BJ (cell line): Measurements from ENCODE around the gene USP16. TPM values are rescaled to one million over a fixed set of nuclear protein-coding genes. Genes with fewer than 3 reads are reported as not detected.

Experiments used
- CTCF ChIA-PET: fragments of 350-600 bp; formaldehyde crosslinking; extraction: SDS; loops from one replicate; lab custom pipeline; 2021; ENCODE audit warnings: antibody characterized with exemption, inconsistent platforms; lab: Yijun Ruan, JAX
- POLR2A ChIA-PET: fragments of 300-600 bp; sonication (Branson Sonifier 250); formaldehyde crosslinking; extraction: SDS; loops from one replicate; lab custom pipeline; 2021; ENCODE audit warnings: antibody characterized with exemption; lab: Charles Lee
- DNase-seq: peaks from one replicate; pipeline ENCODE4 v3.0.0-alpha.2; 2011; ENCODE audit warnings: low read depth
- H3K27me3 ChIP-seq: 2 replicates; pipeline ENCODE4 v1.6.0; 2011; ENCODE audit warnings: low read length; ENCODE audit not compliant: control insufficient read depth, insufficient read depth
- H3K36me3 ChIP-seq: 2 replicates; pipeline ENCODE4 v1.5.1; 2011; ENCODE audit warnings: low read length; ENCODE audit not compliant: control insufficient read depth, insufficient read depth
- H3K4me3 ChIP-seq: 2 replicates; pipeline ENCODE4 v1.5.1; 2011; ENCODE audit warnings: low read depth, mild to moderate bottlenecking, control low read depth, low read length
- polyA plus RNA-seq: library from polyadenylated mRNA; depleted of rRNA; stranded (reverse); fragments of >200 nt; gene quantifications from 2 replicates; pipeline ENCODE4 v1.2.3, GENCODE V29; 2011
- TF ChIP-seq, protein P1 (sequence below): IDR thresholded peaks from 2 replicates; pipeline ENCODE4 v1.5.1; 2011; ENCODE audit warnings: low read depth, mild to moderate bottlenecking, control low read depth, inconsistent platforms, low read length, moderate library complexity; ENCODE audit not compliant: insufficient read depth

The USP16 gene
- polyA plus RNA-seq, 1 experiment, result 10.0 TPM

DNA sequence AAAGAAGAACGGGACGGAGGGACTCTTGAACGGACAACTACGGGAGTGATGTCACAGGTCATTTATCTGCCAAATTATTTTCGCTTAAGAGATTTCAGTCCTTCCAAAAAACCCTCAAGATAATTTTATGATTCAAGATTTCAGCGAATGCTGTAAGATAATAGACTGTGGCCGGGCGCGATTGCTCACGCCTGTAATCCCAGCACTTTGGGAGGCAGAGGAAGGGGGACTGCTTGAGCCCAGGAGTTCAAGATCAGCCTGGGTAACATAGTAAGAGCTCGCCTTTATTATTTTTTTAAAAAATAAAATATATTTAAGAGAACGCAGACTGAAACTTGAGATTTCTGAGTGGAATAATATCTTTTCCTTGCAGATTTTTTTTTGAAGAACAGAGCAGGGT is 5.9 kb upstream of the USP16 start:
- CTCF ChIA-PET, result interaction anchor here (0.6 kb wide), 1 partner anchor 118 kb away, joined by 3 read pairs; no protein-coding TSS in a partner anchor

DNA sequence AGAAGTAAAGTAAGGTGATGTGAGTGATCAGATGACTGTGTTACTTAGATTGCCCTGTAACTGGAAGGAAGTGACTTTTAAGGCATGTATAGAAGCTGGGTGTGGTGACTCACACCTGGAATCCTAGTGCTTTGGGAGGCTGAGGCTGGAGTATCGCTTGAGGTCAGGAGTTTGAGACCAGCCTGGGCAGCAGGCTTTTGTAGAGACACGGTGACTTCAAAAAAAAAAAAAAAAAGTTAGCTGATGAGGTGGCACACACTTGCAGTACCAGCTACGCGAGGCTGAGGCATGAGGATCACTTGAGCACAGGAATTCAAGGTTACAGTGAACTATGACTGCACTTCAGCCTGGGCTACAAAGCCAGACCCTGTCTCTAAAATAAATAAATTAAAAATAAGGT is 2.3 kb upstream of the USP16 start:
- Histone ChIP-seq H3K27me3 (no peaks in the 10 kb centered on the region), H3K4me3 (no peak overlapping the region), H3K36me3 (no peaks in the 10 kb centered on the region)
- DNase-seq, result no peak
- POLR2A ChIA-PET, result no interaction called here
- CTCF ChIA-PET, result interaction anchor here (1.0 kb wide), 1 partner anchor 51 kb away, joined by 4 read pairs; the partner anchor contains the start of gene CCT8
- TF ChIP-seq, protein P1, sequence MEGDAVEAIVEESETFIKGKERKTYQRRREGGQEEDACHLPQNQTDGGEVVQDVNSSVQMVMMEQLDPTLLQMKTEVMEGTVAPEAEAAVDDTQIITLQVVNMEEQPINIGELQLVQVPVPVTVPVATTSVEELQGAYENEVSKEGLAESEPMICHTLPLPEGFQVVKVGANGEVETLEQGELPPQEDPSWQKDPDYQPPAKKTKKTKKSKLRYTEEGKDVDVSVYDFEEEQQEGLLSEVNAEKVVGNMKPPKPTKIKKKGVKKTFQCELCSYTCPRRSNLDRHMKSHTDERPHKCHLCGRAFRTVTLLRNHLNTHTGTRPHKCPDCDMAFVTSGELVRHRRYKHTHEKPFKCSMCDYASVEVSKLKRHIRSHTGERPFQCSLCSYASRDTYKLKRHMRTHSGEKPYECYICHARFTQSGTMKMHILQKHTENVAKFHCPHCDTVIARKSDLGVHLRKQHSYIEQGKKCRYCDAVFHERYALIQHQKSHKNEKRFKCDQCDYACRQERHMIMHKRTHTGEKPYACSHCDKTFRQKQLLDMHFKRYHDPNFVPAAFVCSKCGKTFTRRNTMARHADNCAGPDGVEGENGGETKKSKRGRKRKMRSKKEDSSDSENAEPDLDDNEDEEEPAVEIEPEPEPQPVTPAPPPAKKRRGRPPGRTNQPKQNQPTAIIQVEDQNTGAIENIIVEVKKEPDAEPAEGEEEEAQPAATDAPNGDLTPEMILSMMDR, result no peak

More for the DNA sequence above, 5.9 kb upstream of the USP16 start:
- H3K4me3 ChIP-seq, result peak overlapping the region; percentile 76
- H3K36me3 ChIP-seq, result no peaks in the 10 kb centered on the region
- POLR2A ChIA-PET, result interaction anchor here (0.6 kb wide), 1 partner anchor 16 kb away, joined by 10 read pairs; no protein-coding TSS in a partner anchor
- TF ChIP-seq, protein P1, result no peak
- DNase-seq, result no peak
- H3K27me3 ChIP-seq, result no peaks in the 10 kb centered on the region

DNA sequence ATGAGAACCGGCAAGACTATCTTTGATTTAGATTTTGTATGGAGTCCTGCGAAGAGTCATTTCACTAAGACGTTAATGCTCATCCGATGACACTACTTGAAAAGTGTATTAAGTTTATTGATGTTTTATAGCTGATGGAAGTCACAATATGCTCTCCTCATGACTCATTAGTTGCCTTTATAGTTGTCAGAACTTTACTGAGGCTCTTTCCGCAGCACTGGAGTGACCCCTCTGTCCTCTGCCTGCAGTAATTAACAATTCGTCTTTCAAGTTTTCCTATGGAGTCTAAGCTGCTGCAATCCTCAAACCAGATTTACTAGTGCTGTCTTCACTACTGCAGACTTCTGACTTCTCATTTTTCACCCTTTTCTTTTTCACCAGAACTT is 853 bp downstream of the USP16 start:
- POLR2A ChIA-PET, result interaction anchor here (1.7 kb wide), 1 partner anchor 23 kb away, joined by 6 read pairs; no protein-coding TSS in a partner anchor
- Histone ChIP-seq H3K36me3 (no peaks in the 10 kb centered on the region; the same call in 1 of the 2 replicates), H3K27me3 (no peaks in the 10 kb centered on the region), H3K4me3 (peak overlapping the region; percentile 71)
- CTCF ChIA-PET, result interaction anchor here (1.4 to 1.5 kb wide), 2 partner anchors 47 to 319 kb away, joined by 3 to 4 read pairs; no protein-coding TSS in a partner anchor
- no peak for DNase-seq
- TF ChIP-seq, protein P1, result no peak

DNA sequence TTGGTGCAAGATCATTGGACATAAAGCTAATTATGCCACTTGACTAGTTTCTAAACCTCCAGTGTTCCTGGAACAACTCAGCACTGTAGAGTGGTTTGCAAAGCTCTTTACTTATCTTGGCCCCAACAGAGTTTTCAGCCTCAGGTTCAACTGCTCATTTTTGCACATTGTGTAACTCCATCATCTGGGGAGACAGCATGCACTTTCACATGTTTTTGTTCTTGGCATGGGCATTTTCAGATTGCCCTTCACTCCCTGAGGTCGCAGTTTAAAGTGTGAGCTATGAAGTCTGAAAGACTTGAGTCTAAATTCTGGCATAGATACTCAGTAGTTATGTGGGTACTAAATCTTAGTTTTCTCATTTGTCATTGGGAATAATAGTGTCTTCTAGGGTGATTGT is 5.1 kb downstream of the USP16 start:
- DNase-seq, result no peak
- POLR2A ChIA-PET, result no interaction called here
- CTCF ChIA-PET, result no interaction called here
- TF ChIP-seq, protein P1, result no peak
- H3K4me3 ChIP-seq, result no peak overlapping the region
- no peaks in the 10 kb centered on the region for H3K27me3 ChIP-seq
- H3K36me3 ChIP-seq, result peaks cover 6% of the 10 kb centered on the region

DNA sequence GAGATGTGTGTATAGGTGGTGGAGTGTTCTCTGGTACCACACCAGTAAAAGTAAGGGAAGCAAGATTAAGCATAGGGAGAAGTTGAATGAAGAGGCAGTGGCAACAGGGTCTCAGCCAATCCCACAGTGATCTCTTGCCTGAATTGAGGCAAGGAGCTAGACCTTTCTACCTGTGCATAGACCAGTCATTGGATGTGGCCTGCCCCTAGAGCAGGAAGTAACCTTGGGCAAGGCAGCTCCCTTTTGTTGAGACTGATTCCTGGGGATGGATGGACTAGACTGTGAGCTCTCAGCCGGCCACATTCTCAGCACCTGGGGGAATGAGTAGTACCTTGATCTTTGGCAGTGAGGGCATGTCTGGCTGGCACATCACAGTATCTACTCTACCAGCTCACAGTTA is 6.4 kb downstream of the USP16 start:
- ChIA-PET CTCF (no interaction called here), POLR2A (no interaction called here)
- Histone ChIP-seq H3K4me3 (no peak overlapping the region), H3K27me3 (no peaks in the 10 kb centered on the region), H3K36me3 (peaks cover 6% of the 10 kb centered on the region)
- TF ChIP-seq, protein P1, result no peak
- DNase-seq, result no peak
